Activated CD8-positive, alpha-beta T cell treated with anti-CD3 and anti-CD28 coated beads for 36 hours (primary cell): ENCODE results near the gene CTBP2. TPM values are rescaled to one million over a fixed set of nuclear protein-coding genes. Genes with fewer than 3 reads are reported as not detected.

Source experiments
- ATAC-seq: fragments of 200-7000 bp; cut with Tn5 transposase; one replicate; pipeline ENCODE4 v1.10.0; 2021; ENCODE audit warnings: mild to moderate bottlenecking, moderate library complexity
- CTCF ChIA-PET: fragments of 350-600 bp; sonication (Branson Sonifier 250); formaldehyde crosslinking; loops from one replicate; lab custom pipeline; 2021; ENCODE audit warnings: antibody characterized with exemption; lab: Charles Lee
- POLR2A ChIA-PET: fragments of 350-600 bp; sonication (Branson Sonifier 250); formaldehyde crosslinking; loops from one replicate; lab custom pipeline; 2021; ENCODE audit warnings: antibody characterized with exemption; lab: Charles Lee
- DNase-seq: peaks from one replicate; pipeline ENCODE4 v3.0.0-alpha.2; 2020
- H3K27ac Mint-ChIP-seq: one replicate; pipeline ENCODE4 v1.8.0; 2021; ENCODE audit warnings: mild to moderate bottlenecking, mixed read lengths
- H3K27me3 Mint-ChIP-seq: one replicate; pipeline ENCODE4 v1.8.0; 2021; ENCODE audit warnings: mixed read lengths
- H3K36me3 Mint-ChIP-seq: one replicate; pipeline ENCODE4 v1.8.0; 2021; ENCODE audit warnings: low read depth, mixed read lengths
- H3K4me1 Mint-ChIP-seq: one replicate; pipeline ENCODE4 v1.8.0; 2021; ENCODE audit warnings: low read depth, mixed read lengths
- H3K4me3 Mint-ChIP-seq: one replicate; pipeline ENCODE4 v1.8.0; 2021; ENCODE audit warnings: mild to moderate bottlenecking, moderate library complexity, mixed read lengths
- H3K9me3 Mint-ChIP-seq: one replicate; pipeline ENCODE4 v1.8.0; 2021; ENCODE audit warnings: mixed read lengths
- intact Hi-C: fragments of 100-400 bp; cut with micrococcal nuclease; formaldehyde crosslinking; loops from one replicate; pipeline ENCODE4 v1.10.0; 2022
- total RNA-seq, 2 experiments: library from RNA; stranded (reverse); gene quantifications; one replicate each; pipeline ENCODE4 v1.2.3, GENCODE V29; 2021
- TF ChIP-seq, protein P1 (sequence below): fragments of 200-600 bp; IDR thresholded peaks from one replicate; pipeline ENCODE4 v1.8.0; 2022; ENCODE audit warnings: antibody characterized with exemption, mild to moderate bottlenecking

CTBP2 gene
- total RNA-seq, 2 experiments from 2014 or later, result 0.60 to 0.88 TPM

DNA sequence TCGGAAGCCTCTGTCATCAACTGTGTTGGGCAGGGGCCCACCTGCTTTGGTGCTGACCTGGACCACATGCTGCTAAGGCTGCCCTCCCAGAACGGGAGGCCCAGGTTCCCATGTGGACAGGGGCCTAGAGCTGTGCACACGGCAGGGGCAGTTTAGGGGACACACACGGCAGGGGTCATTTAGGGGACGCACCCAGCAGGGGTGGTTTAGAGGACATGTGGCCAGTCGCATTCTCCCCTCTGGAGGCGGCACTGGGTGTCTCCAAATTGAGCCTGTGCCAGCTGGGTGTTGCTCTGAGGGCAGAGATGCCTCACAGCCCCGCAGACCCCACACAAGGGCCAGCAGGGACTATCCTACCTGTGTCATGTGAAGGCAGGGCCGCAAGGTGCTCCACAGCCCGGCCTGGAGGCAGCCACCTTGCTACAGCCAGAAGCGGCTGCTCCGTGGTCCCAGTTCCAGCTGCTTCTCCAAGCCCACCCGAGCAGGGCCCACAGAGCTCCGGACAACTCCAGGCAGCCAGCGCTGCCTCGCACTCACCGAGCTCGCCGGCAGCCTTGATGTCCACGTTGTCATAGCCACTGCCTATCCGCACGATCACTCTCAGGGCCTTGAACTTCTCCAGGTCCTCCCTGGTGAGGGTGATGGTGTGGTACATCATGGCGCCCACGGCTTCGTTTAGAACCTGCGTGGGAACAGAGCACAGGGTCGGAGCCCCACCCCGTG lies 157.8 kb downstream of the CTBP2 start:
- H3K36me3 Mint-ChIP-seq, result no peaks in the 10 kb centered on the region
- no peak overlapping the region for H3K4me3 Mint-ChIP-seq
- no peaks in the 10 kb centered on the region for H3K9me3 Mint-ChIP-seq
- H3K27me3 Mint-ChIP-seq, result no peaks in the 10 kb centered on the region
- no peak overlapping the region for H3K27ac Mint-ChIP-seq
- TF ChIP-seq, protein P1, sequence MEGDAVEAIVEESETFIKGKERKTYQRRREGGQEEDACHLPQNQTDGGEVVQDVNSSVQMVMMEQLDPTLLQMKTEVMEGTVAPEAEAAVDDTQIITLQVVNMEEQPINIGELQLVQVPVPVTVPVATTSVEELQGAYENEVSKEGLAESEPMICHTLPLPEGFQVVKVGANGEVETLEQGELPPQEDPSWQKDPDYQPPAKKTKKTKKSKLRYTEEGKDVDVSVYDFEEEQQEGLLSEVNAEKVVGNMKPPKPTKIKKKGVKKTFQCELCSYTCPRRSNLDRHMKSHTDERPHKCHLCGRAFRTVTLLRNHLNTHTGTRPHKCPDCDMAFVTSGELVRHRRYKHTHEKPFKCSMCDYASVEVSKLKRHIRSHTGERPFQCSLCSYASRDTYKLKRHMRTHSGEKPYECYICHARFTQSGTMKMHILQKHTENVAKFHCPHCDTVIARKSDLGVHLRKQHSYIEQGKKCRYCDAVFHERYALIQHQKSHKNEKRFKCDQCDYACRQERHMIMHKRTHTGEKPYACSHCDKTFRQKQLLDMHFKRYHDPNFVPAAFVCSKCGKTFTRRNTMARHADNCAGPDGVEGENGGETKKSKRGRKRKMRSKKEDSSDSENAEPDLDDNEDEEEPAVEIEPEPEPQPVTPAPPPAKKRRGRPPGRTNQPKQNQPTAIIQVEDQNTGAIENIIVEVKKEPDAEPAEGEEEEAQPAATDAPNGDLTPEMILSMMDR, result no peak
- CTCF ChIA-PET, result no interaction called here
- ATAC-seq, result no peak
- H3K4me1 Mint-ChIP-seq, result no peaks in the 10 kb centered on the region
- POLR2A ChIA-PET, result no interaction called here
- intact Hi-C loops, result no loop called here
- DNase-seq, result no peak

- CTCF ChIA-PET, result no interaction called here
- Mint-ChIP-seq H3K9me3 (no peaks in the 10 kb centered on the region), H3K27ac (no peak overlapping the region), H3K4me3 (no peak overlapping the region), H3K36me3 (no peaks in the 10 kb centered on the region), H3K4me1 (no peaks in the 10 kb centered on the region), H3K27me3 (no peaks in the 10 kb centered on the region)
- ATAC-seq (no peak), DNase-seq (no peak)
- POLR2A ChIA-PET, result no interaction called here
- TF ChIP-seq, protein P1, result no peak
- intact Hi-C loops, result no loop called here
Observed at GRCh38 chr10:125002047-125002422, 158.3 kb downstream of the CTBP2 start.

- Mint-ChIP-seq H3K36me3 (no peaks in the 10 kb centered on the region), H3K4me3 (no peak overlapping the region), H3K9me3 (no peaks in the 10 kb centered on the region), H3K27me3 (no peaks in the 10 kb centered on the region), H3K4me1 (no peaks in the 10 kb centered on the region), H3K27ac (no peak overlapping the region)
- ATAC-seq, result no peak
- no peak for DNase-seq
- TF ChIP-seq, protein P1, result no peak
- intact Hi-C loops, result no loop called here
- ChIA-PET POLR2A (no interaction called here), CTCF (no interaction called here)
Observed at GRCh38 chr10:125001313-125002046, 158.9 kb downstream of the CTBP2 start.

GRCh38 chr10:125000366-125001312 lies 159.7 kb downstream of the CTBP2 start:
- Mint-ChIP-seq H3K36me3 (no peaks in the 10 kb centered on the region), H3K4me1 (no peaks in the 10 kb centered on the region), H3K27ac (no peak overlapping the region), H3K4me3 (no peak overlapping the region), H3K9me3 (no peaks in the 10 kb centered on the region), H3K27me3 (no peaks in the 10 kb centered on the region)
- intact Hi-C loops, result no loop called here
- ChIA-PET POLR2A (interaction anchor here (1.2 kb wide), 1 partner anchor 91 kb away, joined by 4 read pairs; no protein-coding TSS in a partner anchor), CTCF (no interaction called here)
- peak; percentile 34 for ATAC-seq
- TF ChIP-seq, protein P1, result no peak
- no peak for DNase-seq
